ENCODE results near the gene CRISPLD2. TPM values are rescaled to one million over a fixed set of nuclear protein-coding genes. Genes with fewer than 3 reads are reported as not detected.
"Not testable (repeated sequence)": the region's sequence is repeated elsewhere in the genome, so short reads cannot be mapped to it uniquely, and the experiment has no call there.

CRISPLD2 gene
- total RNA-seq, 1 experiment from 2014 or later = 6.5 TPM

DNA sequence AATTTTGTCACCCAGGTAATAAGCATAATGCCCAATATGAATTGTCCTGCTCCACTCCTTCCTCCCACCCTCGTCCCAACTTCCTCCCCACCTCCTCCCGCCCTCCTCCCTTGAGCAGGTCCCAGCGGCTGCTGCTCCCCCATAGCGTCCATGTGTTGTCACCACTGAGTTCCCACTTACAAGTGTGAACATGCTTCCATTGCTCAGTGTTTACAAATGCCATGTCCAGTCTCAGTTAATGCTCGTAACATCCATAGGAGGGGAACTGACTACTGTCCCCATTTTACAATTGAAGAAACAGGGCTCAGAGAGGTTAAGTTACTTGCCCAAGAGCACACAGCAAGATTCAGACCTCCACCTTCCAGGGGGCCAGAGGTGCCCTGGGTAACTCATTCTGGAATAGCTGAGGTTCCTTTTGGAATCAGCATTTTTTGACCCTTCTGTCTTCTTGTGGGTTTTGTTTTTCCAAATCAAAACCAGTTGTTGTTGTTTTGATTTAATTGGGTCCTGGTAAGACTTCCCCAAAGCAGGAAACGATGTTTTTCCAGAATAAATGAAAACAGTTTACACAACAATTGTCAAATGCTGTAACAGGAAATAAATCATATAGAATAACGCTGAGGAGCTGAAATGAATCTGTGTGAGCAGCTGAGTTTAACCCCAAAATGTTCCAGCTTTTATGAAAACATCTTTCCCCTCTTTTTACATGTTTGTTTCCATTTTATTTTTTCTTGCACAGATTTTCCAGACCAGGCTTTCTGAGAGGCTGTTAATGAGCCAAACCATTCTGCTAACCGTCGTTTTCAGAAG, 117.6 kb downstream of the CRISPLD2 start:
- no TSS peak for BruUV-seq (replicated peaks)
- Mint-ChIP-seq H3K27me3 (ENCODE audit: unreplicated experiment) (peaks cover 53% of the 10 kb centered on the region), H3K36me3 (ENCODE audit: insufficient read depth, unreplicated experiment) (no peaks in the 10 kb centered on the region), H3K9me3 (ENCODE audit: low read depth, unreplicated experiment) (no peaks in the 10 kb centered on the region), H3K4me1 (ENCODE audit: low read depth, unreplicated experiment) (no peaks in the 10 kb centered on the region), H3K4me3 (ENCODE audit: low read depth, unreplicated experiment) (no peak overlapping the region), H3K27ac (ENCODE audit: unreplicated experiment) (no peak overlapping the region)
- intact Hi-C loops (cut with micrococcal nuclease; ENCODE audit: unreplicated experiment) = no loop called here
- DNase-seq = no peak
- TF ChIP-seq, protein P1, sequence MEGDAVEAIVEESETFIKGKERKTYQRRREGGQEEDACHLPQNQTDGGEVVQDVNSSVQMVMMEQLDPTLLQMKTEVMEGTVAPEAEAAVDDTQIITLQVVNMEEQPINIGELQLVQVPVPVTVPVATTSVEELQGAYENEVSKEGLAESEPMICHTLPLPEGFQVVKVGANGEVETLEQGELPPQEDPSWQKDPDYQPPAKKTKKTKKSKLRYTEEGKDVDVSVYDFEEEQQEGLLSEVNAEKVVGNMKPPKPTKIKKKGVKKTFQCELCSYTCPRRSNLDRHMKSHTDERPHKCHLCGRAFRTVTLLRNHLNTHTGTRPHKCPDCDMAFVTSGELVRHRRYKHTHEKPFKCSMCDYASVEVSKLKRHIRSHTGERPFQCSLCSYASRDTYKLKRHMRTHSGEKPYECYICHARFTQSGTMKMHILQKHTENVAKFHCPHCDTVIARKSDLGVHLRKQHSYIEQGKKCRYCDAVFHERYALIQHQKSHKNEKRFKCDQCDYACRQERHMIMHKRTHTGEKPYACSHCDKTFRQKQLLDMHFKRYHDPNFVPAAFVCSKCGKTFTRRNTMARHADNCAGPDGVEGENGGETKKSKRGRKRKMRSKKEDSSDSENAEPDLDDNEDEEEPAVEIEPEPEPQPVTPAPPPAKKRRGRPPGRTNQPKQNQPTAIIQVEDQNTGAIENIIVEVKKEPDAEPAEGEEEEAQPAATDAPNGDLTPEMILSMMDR (IDR thresholded peaks at IDR 0.05; ENCODE audit: unreplicated experiment) = no peak
- CTCF ChIA-PET = no interaction called here

DNA sequence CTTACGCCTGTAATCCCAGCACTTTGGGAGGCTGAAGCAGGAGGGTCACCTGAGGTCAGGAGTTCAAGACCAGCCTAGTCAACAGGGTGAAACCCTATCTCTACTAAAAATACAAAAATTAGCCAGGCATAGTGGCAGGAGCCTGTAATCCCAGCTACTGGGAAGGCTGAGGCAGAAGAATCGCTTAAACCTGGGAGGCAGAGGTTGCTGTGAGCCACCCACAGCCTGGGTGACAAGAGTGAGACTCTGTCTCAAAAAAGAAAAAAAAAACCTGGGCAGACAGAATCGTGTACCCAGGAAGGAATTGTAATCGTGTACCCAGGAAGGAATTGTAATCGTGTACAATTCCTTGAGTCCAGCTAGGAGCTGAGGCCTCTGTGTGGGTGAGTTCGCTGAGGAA, 118.8 kb downstream of the CRISPLD2 start:
- peaks cover 51% of the 10 kb centered on the region for H3K27me3 Mint-ChIP-seq (ENCODE audit: unreplicated experiment)
- H3K4me3 Mint-ChIP-seq (ENCODE audit: low read depth, unreplicated experiment); BruUV-seq (replicated peaks); H3K36me3 Mint-ChIP-seq (ENCODE audit: insufficient read depth, unreplicated experiment); H3K4me1 Mint-ChIP-seq (ENCODE audit: low read depth, unreplicated experiment); H3K27ac Mint-ChIP-seq (ENCODE audit: unreplicated experiment); intact Hi-C loops (cut with micrococcal nuclease; ENCODE audit: unreplicated experiment); DNase-seq; H3K9me3 Mint-ChIP-seq (ENCODE audit: low read depth, unreplicated experiment): not testable (repeated sequence)
- CTCF ChIA-PET = interaction anchor here (0.7 kb wide), 2 partner anchors 16 to 245 kb away, joined by 3 to 6 read pairs; no protein-coding TSS in a partner anchor

DNA sequence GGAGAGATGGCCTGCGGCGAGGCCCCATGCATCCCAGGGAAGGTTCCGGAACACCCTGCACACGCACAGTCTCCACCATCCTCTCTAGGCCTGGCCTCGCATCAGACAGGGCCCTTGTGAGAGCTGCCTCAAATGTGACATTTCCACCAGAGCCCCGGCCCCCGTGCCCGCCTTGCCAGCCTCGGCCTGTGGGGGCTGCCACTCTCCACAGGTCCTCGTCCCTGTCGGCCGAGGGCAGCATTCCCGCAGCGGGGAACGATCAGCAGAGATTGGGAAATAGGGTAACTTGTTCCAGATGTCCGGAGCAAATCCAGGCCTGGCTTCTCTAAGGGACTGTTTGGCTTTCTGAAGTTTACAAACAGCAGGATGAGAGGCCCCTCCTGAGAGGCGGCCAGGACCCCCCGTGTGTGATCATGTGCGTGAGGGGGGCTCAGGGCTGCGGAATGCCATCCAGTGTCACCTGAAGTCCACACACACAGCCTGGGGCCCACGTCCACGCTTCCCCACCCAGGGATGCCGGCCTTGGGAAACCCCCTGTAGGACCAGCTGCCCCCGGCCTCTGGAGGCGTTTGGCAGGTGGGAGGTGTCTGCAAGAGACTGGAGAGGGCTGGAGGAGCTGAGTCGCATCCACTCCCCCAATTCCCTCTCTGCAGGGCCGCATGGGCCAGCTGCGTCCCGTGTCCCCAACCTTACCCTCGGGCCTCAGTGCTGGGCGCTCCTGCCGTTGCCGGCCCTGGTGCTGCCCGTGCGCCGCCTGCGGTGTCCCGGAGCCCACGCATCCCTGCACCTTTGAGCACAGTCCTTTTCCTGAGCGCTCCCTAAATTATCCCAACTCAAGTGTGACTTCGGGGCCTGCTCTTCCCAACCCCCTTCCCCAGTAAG, 121.1 kb downstream of the CRISPLD2 start:
- intact Hi-C loops (cut with micrococcal nuclease; ENCODE audit: unreplicated experiment) = no loop called here
- peaks cover 60% of the 10 kb centered on the region for H3K27me3 Mint-ChIP-seq (ENCODE audit: unreplicated experiment)
- no peaks in the 10 kb centered on the region for H3K4me1 Mint-ChIP-seq (ENCODE audit: low read depth, unreplicated experiment)
- H3K36me3 Mint-ChIP-seq (ENCODE audit: insufficient read depth, unreplicated experiment) = no peaks in the 10 kb centered on the region
- DNase-seq = no peak
- H3K4me3 Mint-ChIP-seq (ENCODE audit: low read depth, unreplicated experiment) = no peak overlapping the region
- BruUV-seq (replicated peaks) = no TSS peak
- no peak overlapping the region for H3K27ac Mint-ChIP-seq (ENCODE audit: unreplicated experiment)
- TF ChIP-seq, protein P1 (IDR thresholded peaks at IDR 0.05; ENCODE audit: unreplicated experiment) = no peak
- CTCF ChIA-PET = no interaction called here
- peaks cover 3% of the 10 kb centered on the region for H3K9me3 Mint-ChIP-seq (ENCODE audit: low read depth, unreplicated experiment)

- CTCF ChIA-PET = interaction anchor here (0.7 to 1.1 kb wide), 2 partner anchors 10 to 29 kb away, joined by 6 to 7 read pairs; no protein-coding TSS in a partner anchor
- intact Hi-C loops (cut with micrococcal nuclease; ENCODE audit: unreplicated experiment) = no loop called here
- TF ChIP-seq, protein P1 (IDR thresholded peaks at IDR 0.05; ENCODE audit: unreplicated experiment) = no peak
- Mint-ChIP-seq H3K27me3 (ENCODE audit: unreplicated experiment) (peaks cover 60% of the 10 kb centered on the region), H3K36me3 (ENCODE audit: insufficient read depth, unreplicated experiment) (no peaks in the 10 kb centered on the region), H3K4me3 (ENCODE audit: low read depth, unreplicated experiment) (no peak overlapping the region), H3K4me1 (ENCODE audit: low read depth, unreplicated experiment) (no peaks in the 10 kb centered on the region), H3K9me3 (ENCODE audit: low read depth, unreplicated experiment) (peaks cover 3% of the 10 kb centered on the region), H3K27ac (ENCODE audit: unreplicated experiment) (no peak overlapping the region)
- no TSS peak for BruUV-seq (replicated peaks)
- no peak for DNase-seq
These were observed 122.1 kb downstream of the CRISPLD2 start for GRCh38 chr16:84941921-84942320.

Measured in Calu3 (cell line).